GM23338 (cell line): ENCODE data around the gene MYO18A. TPM values are rescaled to one million over a fixed set of nuclear protein-coding genes. Genes with fewer than 3 reads are reported as not detected.

Source experiments
- ATAC-seq: fragments of 200-7000 bp; cut with Tn5 transposase; 3 replicates; pipeline ENCODE4 v1.9.1; 2020
- DNase-seq: peaks from one replicate; pipeline ENCODE4 v3.0.0-alpha.2; 2015; ENCODE audit warnings: low spot score
- H2AFZ ChIP-seq: fragments of 200-600 bp; sonication (generic); 2 replicates; pipeline ENCODE4 v1.8.0; 2016; ENCODE audit warnings: antibody characterized with exemption, mild to moderate bottlenecking, moderate library complexity
- H3F3A ChIP-seq: fragments of 200-600 bp; sonication (generic); replicated peaks from 2 replicates; pipeline ENCODE4 v1.8.0; 2017; ENCODE audit warnings: antibody characterized with exemption, mixed run types, low read depth
- H3K27ac ChIP-seq: fragments of 200-600 bp; sonication (generic); 2 replicates; pipeline ENCODE4 v1.6.1; 2016; ENCODE audit warnings: low read depth
- H3K27me3 ChIP-seq: fragments of 200-600 bp; sonication (generic); 2 replicates; pipeline ENCODE4 v1.8.0; 2016; ENCODE audit warnings: mild to moderate bottlenecking, mixed run types, moderate library complexity; ENCODE audit not compliant: insufficient read depth
- H3K36me3 ChIP-seq: fragments of 200-600 bp; sonication (generic); 2 replicates; pipeline ENCODE4 v1.8.0; 2016; ENCODE audit warnings: mild to moderate bottlenecking; ENCODE audit not compliant: insufficient read depth
- H3K4me1 ChIP-seq: fragments of 200-600 bp; sonication (generic); 2 replicates; pipeline ENCODE4 v1.8.0; 2016; ENCODE audit warnings: mild to moderate bottlenecking, moderate library complexity; ENCODE audit not compliant: insufficient read depth
- H3K4me2 ChIP-seq: fragments of 200-600 bp; sonication (generic); 2 replicates; pipeline ENCODE4 v1.7.1; 2017; ENCODE audit warnings: mixed run types
- H3K4me3 ChIP-seq: fragments of 200-600 bp; sonication (generic); 2 replicates; pipeline ENCODE4 v1.6.1; 2016; ENCODE audit warnings: mixed run types
- H3K79me2 ChIP-seq: fragments of 200-600 bp; sonication (generic); replicated peaks from 2 replicates; pipeline ENCODE4 v1.8.0; 2017; ENCODE audit warnings: mild to moderate bottlenecking; ENCODE audit not compliant: insufficient read depth
- H3K9me2 ChIP-seq: fragments of 200-600 bp; sonication (generic); 2 replicates; pipeline ENCODE4 v1.8.0; 2017; ENCODE audit not compliant: insufficient read depth
- H4K20me1 ChIP-seq: fragments of 200-600 bp; sonication (generic); replicated peaks from 2 replicates; pipeline ENCODE4 v1.8.0; 2017; ENCODE audit warnings: mild to moderate bottlenecking; ENCODE audit not compliant: insufficient read depth
- H3K27ac Mint-ChIP-seq: 2 replicates; pipeline ENCODE4 v1.8.0; 2020; ENCODE audit warnings: inconsistent platforms, mild to moderate bottlenecking, moderate library complexity, mixed read lengths
- H3K27me3 Mint-ChIP-seq: 3 replicates; pipeline ENCODE4 v1.8.0; 2022; ENCODE audit warnings: low read depth, mild to moderate bottlenecking, moderate library complexity, mixed read lengths, inconsistent platforms; ENCODE audit not compliant: insufficient read depth, poor library complexity
- H3K36me3 Mint-ChIP-seq: 3 replicates; pipeline ENCODE4 v1.8.0; 2021; ENCODE audit warnings: low read depth, mild to moderate bottlenecking, inconsistent platforms, moderate library complexity, mixed read lengths
- H3K4me1 Mint-ChIP-seq: 3 replicates; pipeline ENCODE4 v1.8.0; 2020; ENCODE audit warnings: mild to moderate bottlenecking, inconsistent platforms, mixed read lengths
- H3K4me3 Mint-ChIP-seq: 3 replicates; pipeline ENCODE4 v1.8.0; 2021; ENCODE audit warnings: moderate library complexity, mild to moderate bottlenecking, inconsistent platforms, mixed read lengths
- H3K9me3 Mint-ChIP-seq: 3 replicates; pipeline ENCODE4 v1.8.0; 2020; ENCODE audit warnings: moderate library complexity, mild to moderate bottlenecking, inconsistent platforms, mixed read lengths
- CREB1 ChIP-seq: fragments of 250-450 bp; sonication (Bioruptor Pico); IDR thresholded peaks from 2 replicates; pipeline ENCODE4 v1.5.0; 2020; ENCODE audit warnings: low read depth, mild to moderate bottlenecking, moderate library complexity
- EZH2 ChIP-seq: fragments of 200-600 bp; sonication (generic); IDR thresholded peaks from one replicate; pipeline ENCODE4 v1.8.0; 2017; ENCODE audit warnings: antibody characterized with exemption, mild to moderate bottlenecking, low read depth; ENCODE audit not compliant: unreplicated experiment
- EZH2phosphoT487 ChIP-seq: fragments of 200-600 bp; sonication (generic); IDR thresholded peaks from one replicate; pipeline ENCODE4 v1.8.1; 2018; ENCODE audit warnings: antibody characterized with exemption; ENCODE audit not compliant: unreplicated experiment
- JUNB ChIP-seq: IDR thresholded peaks from one replicate; pipeline ENCODE4 v1.6.1; 2016; ENCODE audit warnings: antibody characterized with exemption; ENCODE audit not compliant: unreplicated experiment
- NANOG ChIP-seq: IDR thresholded peaks from 2 replicates; pipeline ENCODE4 v1.6.1; 2016; ENCODE audit warnings: antibody characterized with exemption, borderline replicate concordance
- REST ChIP-seq: IDR thresholded peaks from one replicate; pipeline ENCODE4 v1.6.1; 2018; ENCODE audit warnings: antibody characterized with exemption; ENCODE audit not compliant: unreplicated experiment
- STAT1 ChIP-seq: IDR thresholded peaks from one replicate; pipeline ENCODE4 v1.6.1; 2016; ENCODE audit warnings: antibody characterized with exemption; ENCODE audit not compliant: unreplicated experiment
- ZNF331 ChIP-seq: fragments of 250-450 bp; sonication (Bioruptor Pico); IDR thresholded peaks from 2 replicates; pipeline ENCODE4 v1.5.0; 2020; ENCODE audit warnings: low read depth, mild to moderate bottlenecking, moderate library complexity
- polyA plus RNA-seq: library from polyadenylated mRNA; unstranded; fragments of >200 nt; fragmentation: Nextera tagmentation; extraction: Ambion mirVana; gene quantifications from 2 replicates; pipeline ENCODE4 v1.2.1, GENCODE V29; 2016
- total RNA-seq: library from RNA; depleted of rRNA; stranded (reverse); fragments of >200 nt; shearing (Covaris generic); gene quantifications from 2 replicates; pipeline ENCODE4 v1.2.3, GENCODE V29; 2014
- TF ChIP-seq, protein P1 (sequence below): fragments of 250-450 bp; sonication (Bioruptor Pico); IDR thresholded peaks from 2 replicates; pipeline ENCODE4 v1.5.0; 2020; ENCODE audit warnings: mild to moderate bottlenecking, moderate library complexity
- TF ChIP-seq, protein P2 (sequence below), 2 experiments: fragments of 200-600 bp in 1 of 2; sonication (generic) in 1 of 2; conservative IDR thresholded peaks; 2 replicates each; pipeline versions ENCODE4 v1.5.1 to v1.6.1; 2016 to 2017; ENCODE audit warnings: antibody characterized with exemption in 2 of 2, low read depth in 2 of 2, mild to moderate bottlenecking in 2 of 2, moderate library complexity in 1 of 2

Gene MYO18A
- total and polyA plus RNA-seq, 2 experiments from 2014 or later: 18.3 to 37.5 TPM

GRCh38 chr17:29215717-29216116 lies 35.5 kb upstream of the MYO18A start (continued):
- TF ChIP-seq, protein P1, sequence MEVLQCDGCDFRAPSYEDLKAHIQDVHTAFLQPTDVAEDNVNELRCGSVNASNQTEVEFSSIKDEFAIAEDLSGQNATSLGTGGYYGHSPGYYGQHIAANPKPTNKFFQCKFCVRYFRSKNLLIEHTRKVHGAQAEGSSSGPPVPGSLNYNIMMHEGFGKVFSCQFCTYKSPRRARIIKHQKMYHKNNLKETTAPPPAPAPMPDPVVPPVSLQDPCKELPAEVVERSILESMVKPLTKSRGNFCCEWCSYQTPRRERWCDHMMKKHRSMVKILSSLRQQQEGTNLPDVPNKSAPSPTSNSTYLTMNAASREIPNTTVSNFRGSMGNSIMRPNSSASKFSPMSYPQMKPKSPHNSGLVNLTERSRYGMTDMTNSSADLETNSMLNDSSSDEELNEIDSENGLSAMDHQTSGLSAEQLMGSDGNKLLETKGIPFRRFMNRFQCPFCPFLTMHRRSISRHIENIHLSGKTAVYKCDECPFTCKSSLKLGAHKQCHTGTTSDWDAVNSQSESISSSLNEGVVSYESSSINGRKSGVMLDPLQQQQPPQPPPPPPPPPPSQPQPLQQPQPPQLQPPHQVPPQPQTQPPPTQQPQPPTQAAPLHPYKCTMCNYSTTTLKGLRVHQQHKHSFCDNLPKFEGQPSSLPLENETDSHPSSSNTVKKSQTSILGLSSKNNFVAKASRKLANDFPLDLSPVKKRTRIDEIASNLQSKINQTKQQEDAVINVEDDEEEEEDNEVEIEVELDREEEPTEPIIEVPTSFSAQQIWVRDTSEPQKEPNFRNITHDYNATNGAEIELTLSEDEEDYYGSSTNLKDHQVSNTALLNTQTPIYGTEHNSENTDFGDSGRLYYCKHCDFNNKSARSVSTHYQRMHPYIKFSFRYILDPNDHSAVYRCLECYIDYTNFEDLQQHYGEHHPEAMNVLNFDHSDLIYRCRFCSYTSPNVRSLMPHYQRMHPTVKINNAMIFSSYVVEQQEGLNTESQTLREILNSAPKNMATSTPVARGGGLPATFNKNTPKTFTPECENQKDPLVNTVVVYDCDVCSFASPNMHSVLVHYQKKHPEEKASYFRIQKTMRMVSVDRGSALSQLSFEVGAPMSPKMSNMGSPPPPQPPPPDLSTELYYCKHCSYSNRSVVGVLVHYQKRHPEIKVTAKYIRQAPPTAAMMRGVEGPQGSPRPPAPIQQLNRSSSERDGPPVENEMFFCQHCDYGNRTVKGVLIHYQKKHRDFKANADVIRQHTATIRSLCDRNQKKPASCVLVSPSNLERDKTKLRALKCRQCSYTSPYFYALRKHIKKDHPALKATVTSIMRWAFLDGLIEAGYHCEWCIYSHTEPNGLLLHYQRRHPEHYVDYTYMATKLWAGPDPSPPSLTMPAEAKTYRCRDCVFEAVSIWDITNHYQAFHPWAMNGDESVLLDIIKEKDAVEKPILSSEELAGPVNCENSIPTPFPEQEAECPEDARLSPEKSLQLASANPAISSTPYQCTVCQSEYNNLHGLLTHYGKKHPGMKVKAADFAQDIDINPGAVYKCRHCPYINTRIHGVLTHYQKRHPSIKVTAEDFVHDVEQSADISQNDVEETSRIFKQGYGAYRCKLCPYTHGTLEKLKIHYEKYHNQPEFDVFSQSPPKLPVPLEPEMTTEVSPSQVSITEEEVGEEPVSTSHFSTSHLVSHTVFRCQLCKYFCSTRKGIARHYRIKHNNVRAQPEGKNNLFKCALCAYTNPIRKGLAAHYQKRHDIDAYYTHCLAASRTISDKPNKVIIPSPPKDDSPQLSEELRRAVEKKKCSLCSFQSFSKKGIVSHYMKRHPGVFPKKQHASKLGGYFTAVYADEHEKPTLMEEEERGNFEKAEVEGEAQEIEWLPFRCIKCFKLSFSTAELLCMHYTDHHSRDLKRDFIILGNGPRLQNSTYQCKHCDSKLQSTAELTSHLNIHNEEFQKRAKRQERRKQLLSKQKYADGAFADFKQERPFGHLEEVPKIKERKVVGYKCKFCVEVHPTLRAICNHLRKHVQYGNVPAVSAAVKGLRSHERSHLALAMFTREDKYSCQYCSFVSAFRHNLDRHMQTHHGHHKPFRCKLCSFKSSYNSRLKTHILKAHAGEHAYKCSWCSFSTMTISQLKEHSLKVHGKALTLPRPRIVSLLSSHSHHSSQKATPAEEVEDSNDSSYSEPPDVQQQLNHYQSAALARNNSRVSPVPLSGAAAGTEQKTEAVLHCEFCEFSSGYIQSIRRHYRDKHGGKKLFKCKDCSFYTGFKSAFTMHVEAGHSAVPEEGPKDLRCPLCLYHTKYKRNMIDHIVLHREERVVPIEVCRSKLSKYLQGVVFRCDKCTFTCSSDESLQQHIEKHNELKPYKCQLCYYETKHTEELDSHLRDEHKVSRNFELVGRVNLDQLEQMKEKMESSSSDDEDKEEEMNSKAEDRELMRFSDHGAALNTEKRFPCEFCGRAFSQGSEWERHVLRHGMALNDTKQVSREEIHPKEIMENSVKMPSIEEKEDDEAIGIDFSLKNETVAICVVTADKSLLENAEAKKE: no peak

- no peaks in the 10 kb centered on the region for H3K27me3 ChIP-seq
- no peak overlapping the region for H3K4me3 Mint-ChIP-seq
- H3K27ac ChIP-seq: no peak overlapping the region
- H3K4me1 ChIP-seq: no peaks in the 10 kb centered on the region
- H3K36me3 Mint-ChIP-seq: no peaks in the 10 kb centered on the region
- ATAC-seq (no peak), DNase-seq (no peak)
- H3K27me3 Mint-ChIP-seq: no peaks in the 10 kb centered on the region
- no peak overlapping the region for H3K4me3 ChIP-seq
- no peaks in the 10 kb centered on the region for H3K36me3 ChIP-seq
- H3K9me3 Mint-ChIP-seq: no peaks in the 10 kb centered on the region
- H3K27ac Mint-ChIP-seq: no peak overlapping the region
- H3K4me2 ChIP-seq: no peak overlapping the region
- no peaks in the 10 kb centered on the region for H3K9me2 ChIP-seq
- H3K4me1 Mint-ChIP-seq: peaks cover 12% of the 10 kb centered on the region
- H2AFZ ChIP-seq: no peak overlapping the region
- H4K20me1 ChIP-seq: no peaks in the 10 kb centered on the region
- no peaks in the 10 kb centered on the region for H3K79me2 ChIP-seq
- H3F3A ChIP-seq: no peaks in the 10 kb centered on the region
- TF ChIP-seq STAT1 (no peak), ZNF331 (no peak), EZH2phosphoT487 (no peak), REST (no peak), EZH2 (no peak), JUNB (no peak), CREB1 (CRISPR knock-in tag) (no peak), NANOG (no peak)
- TF ChIP-seq, protein P2, sequence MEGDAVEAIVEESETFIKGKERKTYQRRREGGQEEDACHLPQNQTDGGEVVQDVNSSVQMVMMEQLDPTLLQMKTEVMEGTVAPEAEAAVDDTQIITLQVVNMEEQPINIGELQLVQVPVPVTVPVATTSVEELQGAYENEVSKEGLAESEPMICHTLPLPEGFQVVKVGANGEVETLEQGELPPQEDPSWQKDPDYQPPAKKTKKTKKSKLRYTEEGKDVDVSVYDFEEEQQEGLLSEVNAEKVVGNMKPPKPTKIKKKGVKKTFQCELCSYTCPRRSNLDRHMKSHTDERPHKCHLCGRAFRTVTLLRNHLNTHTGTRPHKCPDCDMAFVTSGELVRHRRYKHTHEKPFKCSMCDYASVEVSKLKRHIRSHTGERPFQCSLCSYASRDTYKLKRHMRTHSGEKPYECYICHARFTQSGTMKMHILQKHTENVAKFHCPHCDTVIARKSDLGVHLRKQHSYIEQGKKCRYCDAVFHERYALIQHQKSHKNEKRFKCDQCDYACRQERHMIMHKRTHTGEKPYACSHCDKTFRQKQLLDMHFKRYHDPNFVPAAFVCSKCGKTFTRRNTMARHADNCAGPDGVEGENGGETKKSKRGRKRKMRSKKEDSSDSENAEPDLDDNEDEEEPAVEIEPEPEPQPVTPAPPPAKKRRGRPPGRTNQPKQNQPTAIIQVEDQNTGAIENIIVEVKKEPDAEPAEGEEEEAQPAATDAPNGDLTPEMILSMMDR (conservative IDR thresholded peaks at IDR 0.05; ENCODE audit: low read depth in 2 of 2): no peak
Observed at GRCh38 chr17:29215174-29215573, 35.0 kb upstream of the MYO18A start.
